ENCODE measurements around the gene AZU1.
A peak's percentile ranks its signal among the peaks of the same experiment; 100 is the strongest.

AZU1 gene

GRCh38 chr19:855566-856120 lies 28.0 kb downstream of the AZU1 start:
- DNase-seq (ENCODE audit: low spot score), result no peak

DNA sequence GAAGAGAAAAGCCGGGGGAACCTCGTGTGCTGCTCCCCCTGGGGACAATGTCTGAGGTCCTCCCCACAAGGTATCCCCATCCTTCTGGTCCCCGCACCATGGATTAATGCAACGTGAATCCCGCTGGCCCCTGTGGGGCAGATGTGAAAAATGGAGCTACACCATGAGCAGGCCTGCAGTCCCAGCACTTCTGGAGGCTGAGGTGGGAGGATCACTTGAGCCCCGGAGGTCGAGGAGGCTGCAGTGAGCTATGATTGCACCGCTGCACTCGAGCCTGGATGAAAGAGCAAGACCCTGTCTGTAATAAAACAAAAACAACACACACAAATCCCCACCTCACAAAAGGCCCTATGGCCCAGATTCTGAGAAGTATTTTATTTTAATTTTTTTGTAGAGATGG lies 30.6 kb downstream of the AZU1 start:
- no peak for DNase-seq (ENCODE audit: low spot score)

GRCh38 chr19:858868-859843 lies 31.5 kb downstream of the AZU1 start, which contains the start of gene CFD:
TSS of gene CFD (plus strand) at chr19:859664. CDS start at chr19:859690, 26 bp downstream.
- no peak for DNase-seq (ENCODE audit: low spot score)

DNA sequence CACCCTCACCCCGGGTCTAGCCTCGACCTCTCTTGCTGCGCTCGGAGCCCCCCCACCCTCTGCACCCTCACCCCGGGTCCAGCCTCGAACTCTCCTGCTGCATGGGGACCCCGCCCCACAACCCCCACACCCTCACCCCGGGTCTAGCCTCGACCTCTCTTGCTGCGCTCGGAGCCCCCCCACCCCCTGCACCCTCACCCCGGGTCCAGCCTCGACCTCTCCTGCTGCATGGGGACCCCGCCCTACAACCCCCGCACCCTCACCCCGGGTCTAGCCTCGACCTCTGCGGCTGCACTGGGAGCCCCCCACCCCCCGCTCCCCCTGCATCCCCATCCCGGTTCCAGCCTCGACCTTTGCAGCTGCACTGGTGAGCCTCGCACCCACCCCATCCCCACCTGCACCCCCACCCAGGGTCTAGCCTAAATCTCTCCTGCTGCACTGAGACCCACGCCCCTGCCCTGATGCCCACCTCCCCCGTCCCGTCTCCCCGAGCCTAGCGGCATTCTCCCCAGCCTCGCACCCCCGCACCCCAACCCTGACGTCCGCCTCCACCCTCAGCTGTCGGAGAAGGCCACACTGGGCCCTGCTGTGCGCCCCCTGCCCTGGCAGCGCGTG lies 33.6 kb downstream of the AZU1 start:
- DNase-seq (ENCODE audit: low spot score), result no peak

DNA sequence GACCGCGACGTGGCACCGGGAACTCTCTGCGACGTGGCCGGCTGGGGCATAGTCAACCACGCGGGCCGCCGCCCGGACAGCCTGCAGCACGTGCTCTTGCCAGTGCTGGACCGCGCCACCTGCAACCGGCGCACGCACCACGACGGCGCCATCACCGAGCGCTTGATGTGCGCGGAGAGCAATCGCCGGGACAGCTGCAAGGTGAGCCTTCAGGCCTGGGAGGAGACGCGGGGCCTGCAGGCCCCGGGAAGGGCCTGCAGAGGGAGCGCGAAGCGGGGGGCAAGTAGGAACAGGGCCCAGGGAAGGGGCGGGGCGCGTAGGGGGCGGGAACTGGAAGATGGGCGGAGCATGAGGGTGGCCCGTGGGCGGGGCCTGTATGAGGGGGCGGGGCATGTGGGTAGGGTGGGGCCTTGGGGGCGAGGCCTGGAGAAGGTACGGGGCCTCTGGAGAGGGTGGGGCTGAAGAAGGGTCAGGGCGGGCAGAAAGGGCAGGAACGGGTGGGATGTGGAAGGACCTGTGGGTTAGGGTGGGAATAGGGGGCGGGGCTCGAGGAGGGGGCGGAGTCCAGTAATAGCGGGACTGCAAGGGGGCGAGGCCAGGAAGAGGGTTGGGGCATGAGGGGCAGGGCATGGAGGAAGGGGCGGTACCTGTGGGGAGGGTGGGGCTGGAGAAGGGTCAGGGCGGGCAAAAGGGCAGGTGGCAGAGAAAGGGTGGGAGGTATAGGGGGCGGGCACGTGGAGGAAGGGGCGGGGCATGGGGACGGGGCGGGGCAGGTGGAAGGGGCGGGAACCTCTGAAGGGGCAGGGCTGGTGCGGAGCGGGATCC lies 34.3 kb downstream of the AZU1 start:
- peak; percentile 82 for DNase-seq (ENCODE audit: low spot score)

DNA sequence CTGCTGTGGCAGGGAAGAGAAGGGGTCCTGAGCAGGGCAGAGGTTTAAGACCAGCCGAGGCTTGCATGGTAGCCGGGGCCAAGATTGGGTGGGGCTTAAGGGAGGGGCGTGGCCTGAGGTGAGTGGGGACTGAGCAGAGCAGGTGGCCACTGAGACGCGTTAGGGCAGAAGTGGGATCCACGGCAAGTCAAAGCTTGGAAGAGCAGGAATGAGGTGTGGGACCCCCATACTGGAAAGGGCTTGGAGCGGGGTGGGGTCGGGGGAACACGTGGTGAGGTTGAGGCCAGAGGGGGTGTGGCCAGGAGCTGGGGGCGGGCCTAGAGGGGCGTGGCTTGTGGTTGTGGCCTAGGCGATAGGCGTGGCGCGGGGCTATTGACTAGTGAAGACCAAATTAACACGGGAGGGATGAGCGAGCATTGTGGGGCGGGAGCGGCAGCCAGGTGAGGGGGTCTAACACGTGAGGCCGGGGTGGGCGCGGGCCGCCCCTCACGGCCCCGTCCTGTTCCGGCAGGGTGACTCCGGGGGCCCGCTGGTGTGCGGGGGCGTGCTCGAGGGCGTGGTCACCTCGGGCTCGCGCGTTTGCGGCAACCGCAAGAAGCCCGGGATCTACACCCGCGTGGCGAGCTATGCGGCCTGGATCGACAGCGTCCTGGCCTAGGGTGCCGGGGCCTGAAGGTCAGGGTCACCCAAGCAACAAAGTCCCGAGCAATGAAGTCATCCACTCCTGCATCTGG lies 35.1 kb downstream of the AZU1 start:
- no peak for DNase-seq (ENCODE audit: low spot score)

DNA sequence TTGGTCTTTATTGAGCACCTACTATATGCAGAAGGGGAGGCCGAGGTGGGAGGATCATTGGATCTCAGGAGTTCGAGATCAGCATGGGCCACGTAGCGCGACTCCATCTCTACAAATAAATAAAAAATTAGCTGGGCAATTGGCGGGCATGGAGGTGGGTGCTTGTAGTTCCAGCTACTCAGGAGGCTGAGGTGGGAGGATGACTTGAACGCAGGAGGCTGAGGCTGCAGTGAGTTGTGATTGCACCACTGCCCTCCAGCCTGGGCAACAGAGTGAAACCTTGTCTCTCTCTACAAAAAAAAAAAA lies 35.6 kb downstream of the AZU1 start:
- DNase-seq (ENCODE audit: low spot score), result no peak

DNA sequence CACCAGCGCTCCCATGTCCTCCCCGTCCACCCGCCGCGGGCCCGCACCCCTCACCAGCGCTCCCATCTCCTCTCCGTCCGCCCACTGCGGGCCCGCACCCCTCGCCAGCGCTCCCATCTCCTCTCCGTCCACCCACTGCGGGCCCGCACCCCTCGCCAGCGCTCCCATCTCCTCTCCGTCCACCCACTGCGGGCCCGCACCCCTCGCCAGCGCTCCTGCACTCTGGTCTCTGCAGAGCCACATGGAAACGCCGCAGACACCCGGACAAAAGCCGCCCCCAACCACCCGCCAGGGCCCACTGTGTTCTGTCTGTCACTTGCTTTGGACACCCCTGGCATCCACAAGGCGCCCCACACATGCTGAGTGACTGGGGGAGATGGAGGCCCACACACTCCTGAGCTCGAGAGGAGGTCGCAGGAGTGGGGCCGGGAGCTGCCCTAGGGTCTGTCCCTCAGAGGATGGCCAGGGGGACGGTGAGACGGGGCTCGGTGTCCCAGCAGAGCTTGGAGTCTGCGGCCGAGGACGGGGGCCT lies 39.2 kb downstream of the AZU1 start:
- no peak for DNase-seq (ENCODE audit: low spot score)

- DNase-seq (ENCODE audit: low spot score), result no peak
These were observed 39.7 kb downstream of the AZU1 start for GRCh38 chr19:867301-867793.

- DNase-seq (ENCODE audit: low spot score), result no peak
These were observed 40.3 kb downstream of the AZU1 start for GRCh38 chr19:867855-868457.

GRCh38 chr19:868458-869244 lies 41.0 kb downstream of the AZU1 start:
- DNase-seq (ENCODE audit: low spot score), result no peak

GRCh38 chr19:869245-870177 lies 41.9 kb downstream of the AZU1 start:
- DNase-seq (ENCODE audit: low spot score), result no peak

GRCh38 chr19:870314-870713 lies 42.7 kb downstream of the AZU1 start:
- DNase-seq (ENCODE audit: low spot score), result no peak

DNA sequence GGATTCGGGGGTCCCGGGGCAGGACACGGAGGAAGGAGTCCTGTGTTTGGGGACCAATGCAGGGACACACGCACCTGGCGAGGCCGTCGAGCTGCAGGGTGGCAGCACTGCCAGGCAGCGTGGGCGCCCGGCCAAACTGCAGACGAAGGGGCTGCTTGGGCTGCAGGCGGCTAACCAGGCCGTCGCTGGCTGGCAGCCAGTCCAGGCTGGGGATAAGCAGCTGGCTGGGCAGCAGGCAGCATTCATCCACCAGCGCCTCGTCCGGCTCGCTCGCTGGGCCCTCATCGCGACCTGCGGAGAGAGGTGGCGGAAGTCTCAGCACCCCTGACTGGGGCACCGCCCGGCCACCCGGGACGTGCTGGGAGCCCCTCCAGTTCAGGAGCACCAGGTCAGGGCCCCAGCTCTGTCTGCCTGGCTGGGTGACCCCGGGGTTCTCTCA lies 43.3 kb downstream of the AZU1 start:
- DNase-seq (ENCODE audit: low spot score), result peak; percentile 87

DNA sequence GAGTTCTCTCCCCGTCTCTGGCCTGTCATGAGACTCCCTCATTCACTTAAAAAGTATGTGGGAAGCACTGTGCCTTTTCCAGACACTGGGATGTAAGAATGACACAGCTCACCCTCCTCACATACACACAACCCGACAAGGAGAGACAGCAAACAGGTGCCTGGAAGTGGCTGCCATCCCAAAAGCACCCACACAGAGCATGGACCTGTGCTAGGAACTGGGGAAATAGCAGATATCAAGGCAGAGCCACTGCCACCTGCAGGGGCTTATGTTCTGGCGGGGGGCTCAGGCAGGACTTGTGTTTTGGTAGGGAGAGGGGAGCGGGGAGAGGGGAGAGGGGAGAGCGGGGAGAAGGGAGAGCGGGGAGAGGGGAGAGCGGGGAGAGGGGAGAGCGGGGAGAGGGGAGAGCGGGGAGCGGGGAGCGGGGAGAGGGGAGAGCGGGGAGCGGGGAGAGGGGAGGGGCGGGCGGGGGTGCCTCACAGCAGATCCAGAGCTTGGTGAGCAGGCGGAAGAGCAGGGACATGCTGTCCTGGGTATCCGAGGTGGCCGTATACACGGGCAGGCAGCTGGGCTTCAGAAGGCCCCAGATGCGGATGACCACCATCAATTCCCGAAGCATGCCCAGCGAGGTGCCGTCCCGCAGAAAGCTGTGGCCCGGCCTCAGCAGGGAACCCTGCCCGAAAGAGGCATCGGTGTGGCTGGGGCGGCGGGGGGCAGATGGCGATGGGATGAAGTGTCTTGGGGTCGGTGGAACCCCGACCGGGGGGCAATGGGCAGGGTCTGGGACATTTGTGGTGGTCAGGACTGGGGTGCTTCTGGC lies 44.0 kb downstream of the AZU1 start:
- DNase-seq (ENCODE audit: low spot score), result peak; percentile 65

DNA sequence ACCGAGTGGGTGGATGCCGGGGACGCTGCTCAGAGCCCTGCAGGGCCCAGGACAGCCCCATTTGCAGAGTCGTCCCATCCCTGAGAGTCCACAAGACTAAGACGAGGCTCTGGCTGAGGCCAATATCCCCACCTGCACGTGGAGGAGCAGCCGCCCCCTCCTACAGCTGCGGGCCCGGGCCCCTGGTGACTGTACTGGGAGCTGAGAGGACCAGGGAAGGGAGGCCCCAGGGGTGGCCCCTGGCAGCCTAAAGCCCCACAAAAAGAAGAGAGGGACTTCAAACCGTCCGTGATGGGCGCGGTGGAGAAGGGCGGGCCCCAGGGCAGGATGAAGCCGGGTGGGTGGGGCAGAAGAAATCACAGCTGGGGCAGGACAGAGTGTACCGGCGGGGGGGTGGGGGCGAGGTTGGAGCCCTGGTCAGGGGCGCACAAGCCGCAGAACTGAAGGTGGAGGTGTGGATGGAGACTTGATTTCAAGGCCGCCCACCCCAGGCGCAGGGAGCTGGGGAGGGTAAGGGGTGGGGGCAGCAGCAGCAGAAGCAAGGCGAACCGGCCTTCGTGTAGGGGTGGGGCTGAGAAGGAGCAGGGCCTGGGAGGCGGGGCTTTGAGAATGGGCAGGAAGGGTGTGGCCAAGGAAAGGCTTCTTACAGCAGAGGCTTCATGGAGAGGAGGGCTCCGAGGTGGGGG lies 44.8 kb downstream of the AZU1 start:
- no peak for DNase-seq (ENCODE audit: low spot score)

GRCh38 chr19:873084-873483 lies 45.4 kb downstream of the AZU1 start:
- peak; percentile 61 for DNase-seq (ENCODE audit: low spot score)
